ENCODE results near the gene FAM131C.
A peak's percentile ranks its signal among the peaks of the same experiment; 100 is the strongest.

The FAM131C gene

GRCh38 chr1:16014509-16015482 is 58.7 kb downstream of the FAM131C start:
- no peak for DNase-seq

DNA sequence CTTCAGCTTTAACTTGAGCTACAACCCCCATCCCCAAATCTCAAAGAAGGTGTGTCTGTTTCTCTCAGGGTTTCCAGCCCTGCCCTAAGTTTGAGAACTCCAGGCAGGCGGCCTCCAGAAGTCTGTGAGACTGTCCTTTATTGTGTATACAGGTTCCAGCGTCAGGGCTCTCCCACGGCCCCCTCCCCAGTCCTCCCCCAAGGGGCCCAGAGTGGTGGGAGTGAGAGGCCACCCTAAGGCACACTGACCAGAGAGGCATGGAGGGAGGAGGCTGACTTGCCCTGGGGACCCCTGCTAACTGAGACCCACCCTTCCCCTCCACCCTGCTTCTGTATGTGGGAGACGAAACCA is 59.6 kb downstream of the FAM131C start:
- no peak for DNase-seq

- peak; percentile 16 for DNase-seq
Measured at GRCh38 chr1:16013220-16013907, 60.1 kb downstream of the FAM131C start.

- no peak for DNase-seq
Measured at GRCh38 chr1:16012590-16013219, 60.7 kb downstream of the FAM131C start.

DNA sequence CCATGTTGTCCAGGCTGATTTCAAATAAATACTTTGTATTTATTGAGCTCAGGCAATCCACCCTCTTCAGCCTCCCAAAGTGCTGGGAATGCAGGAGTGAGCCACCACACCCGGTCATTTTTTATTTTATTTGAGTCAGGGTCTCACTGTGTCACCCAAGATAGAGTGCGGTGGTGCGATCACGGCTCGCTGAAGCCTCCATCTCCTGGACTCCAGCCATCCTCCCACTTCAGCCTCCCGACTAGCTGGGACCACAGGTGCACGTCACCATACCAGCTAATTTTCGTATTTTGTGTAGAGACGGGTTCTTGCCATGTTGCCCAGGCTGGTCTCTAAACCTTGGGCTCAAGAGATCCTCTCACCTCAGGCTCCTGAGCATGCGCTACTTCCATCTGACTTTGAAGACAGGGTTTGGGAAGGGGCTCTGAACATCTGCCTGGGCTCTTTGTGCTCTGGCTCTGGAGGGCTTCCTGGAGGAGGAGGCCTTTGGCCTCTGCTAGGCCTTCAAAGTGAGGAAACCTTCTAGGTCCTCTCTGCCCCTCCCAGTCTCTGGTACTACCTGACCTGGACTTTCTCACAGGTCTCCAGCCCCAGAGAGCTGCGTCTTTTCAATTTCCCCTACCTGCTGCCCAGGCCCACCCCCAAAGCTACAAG is 61.4 kb downstream of the FAM131C start:
- no peak for DNase-seq

DNA sequence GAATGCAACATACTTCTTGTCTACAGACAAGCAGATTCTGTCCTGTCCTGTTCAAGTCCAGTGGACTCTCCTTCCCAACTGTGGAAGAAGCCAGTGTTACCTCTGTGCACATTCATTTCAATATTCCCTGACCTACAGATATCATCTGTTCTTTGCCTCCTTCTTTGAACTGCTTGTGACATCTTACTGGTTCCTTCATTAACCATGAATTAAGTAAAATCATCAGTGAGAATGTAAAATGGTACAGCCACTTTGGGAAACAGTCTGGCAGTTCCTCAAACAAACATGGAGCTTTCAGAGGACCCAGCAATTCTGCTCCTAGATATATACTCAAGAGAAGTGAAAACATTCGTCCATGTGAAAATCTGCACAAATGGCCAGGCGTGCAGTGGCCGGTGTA is 62.6 kb downstream of the FAM131C start:
- DNase-seq: no peak

- DNase-seq: no peak
Measured at GRCh38 chr1:16009678-16010077, 63.8 kb downstream of the FAM131C start.

- peak; percentile 73 for DNase-seq
Measured at GRCh38 chr1:16009030-16009460, 64.4 kb downstream of the FAM131C start.
